NCI-H748 (cell line): ENCODE results near the gene TMEM135.
"Not testable (repeated sequence)": the region's sequence is repeated elsewhere in the genome, so short reads cannot be mapped to it uniquely, and the experiment has no call there.

Source experiments
- DNase-seq: peaks from one replicate; lab custom pipeline; 2025; ENCODE audit not compliant: unreplicated experiment; lab: John Stamatoyannopoulos, UW

The TMEM135 gene

DNA sequence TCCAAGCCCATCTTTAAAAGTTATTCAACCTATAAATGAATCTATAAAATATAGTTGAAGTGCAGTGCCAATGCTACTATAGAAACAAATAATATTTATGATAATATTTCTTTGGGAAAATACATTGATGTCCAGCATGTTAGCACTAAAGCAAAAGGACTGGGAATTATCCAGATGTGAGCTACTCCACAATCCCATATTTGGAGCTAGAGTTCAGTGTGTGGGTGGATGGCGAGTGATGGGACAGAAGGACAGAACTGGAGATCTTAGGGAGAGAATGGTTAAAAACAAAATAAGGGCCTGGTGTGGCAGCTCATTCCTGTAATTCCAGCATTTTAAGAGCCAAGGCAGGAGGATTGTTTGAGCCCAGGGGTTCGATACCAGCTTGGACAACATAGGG, 216.8 kb downstream of the TMEM135 start:
- no peak for DNase-seq

DNA sequence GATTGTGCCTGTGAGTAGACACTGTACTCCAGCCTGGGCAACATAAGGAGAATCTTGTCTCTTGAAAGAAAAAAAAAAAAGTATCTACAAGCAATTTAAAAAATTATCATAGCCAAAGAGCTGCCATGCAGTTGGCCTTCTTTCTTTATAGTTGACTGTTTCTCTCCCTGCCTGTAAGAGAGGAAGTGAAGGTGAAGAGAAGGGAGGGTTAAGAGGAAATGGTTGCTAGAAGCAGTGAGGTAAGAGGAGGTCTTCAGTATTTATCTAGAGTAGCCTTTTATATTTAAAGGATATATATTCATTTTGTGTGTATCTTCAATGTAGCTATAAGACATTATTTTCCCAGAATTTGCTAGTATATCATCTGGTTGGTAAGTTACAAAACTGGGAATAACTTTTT, 217.9 kb downstream of the TMEM135 start:
- no peak for DNase-seq

DNA sequence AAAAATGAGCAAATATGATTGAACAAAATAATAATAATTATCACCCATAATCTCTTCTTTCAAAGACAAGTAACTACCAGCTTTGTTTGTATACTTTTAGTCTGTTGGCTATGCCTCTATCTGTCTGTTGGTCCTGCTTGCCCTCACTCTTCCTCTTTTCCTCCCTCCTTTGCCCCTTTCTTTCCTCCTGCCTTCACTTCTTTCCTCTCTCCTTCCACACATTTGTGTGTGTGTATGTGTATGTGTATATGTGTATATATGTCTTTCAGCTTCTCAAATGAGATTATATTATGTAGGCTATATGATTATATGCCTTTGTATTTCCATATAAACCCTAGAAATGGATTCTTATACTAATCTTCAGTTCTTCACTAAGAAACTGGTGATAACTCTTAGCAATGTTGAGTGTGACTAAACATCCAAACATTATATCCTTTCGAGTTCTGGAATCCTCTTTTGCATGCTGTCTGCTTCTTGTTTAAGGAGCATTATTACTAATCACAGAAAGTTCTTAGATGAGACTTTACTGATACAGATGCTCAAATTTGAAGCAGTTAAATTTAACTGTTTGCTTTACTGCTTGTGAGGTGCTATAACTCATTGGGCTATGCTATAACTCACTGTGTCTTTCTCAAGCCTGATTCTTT, 219.1 kb downstream of the TMEM135 start:
- no peak for DNase-seq

- no peak for DNase-seq
Observed at GRCh38 chr11:87258171-87258833, 220.6 kb downstream of the TMEM135 start.

DNA sequence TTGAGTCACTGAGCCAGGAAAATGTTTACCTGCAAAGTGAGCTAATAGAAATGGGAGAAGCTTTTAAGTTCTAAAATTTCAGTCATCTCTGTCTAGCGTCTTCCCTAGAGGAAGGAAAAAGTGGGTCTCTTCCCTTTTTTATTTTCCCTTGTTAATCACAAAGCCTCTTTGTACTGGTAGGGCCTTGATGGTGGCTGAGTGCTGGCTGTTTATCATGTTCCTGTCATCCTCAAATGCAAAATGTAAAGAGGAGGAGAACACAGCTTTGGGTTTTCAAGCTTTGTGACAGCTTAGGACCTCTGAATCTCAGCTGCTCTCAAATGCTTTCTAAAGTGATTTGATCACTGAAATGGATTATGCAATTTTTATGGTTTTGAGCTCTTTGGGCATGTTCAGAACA, 222.0 kb downstream of the TMEM135 start:
- DNase-seq: no peak

DNA sequence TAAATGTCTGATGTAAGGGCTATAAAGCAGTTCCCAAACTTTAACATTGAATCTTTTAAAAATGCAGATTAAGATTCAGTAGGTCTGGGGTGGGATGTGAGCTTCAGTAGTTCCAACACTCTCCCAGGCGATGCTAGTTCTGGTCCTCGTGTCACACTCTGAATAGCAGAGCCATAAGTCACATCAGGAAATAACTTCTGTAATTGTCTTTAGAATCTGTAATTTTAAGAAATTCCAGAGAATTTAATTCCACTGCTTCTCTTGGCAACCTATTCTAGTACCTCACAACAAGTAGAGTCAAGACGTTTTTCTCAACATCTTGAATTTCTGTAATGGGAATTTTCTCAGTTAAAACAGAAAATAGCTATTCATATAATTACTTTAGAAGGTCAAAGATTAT, 223.1 kb downstream of the TMEM135 start:
- no peak for DNase-seq

- no peak for DNase-seq
Observed at GRCh38 chr11:87263264-87263838, 225.6 kb downstream of the TMEM135 start.

DNA sequence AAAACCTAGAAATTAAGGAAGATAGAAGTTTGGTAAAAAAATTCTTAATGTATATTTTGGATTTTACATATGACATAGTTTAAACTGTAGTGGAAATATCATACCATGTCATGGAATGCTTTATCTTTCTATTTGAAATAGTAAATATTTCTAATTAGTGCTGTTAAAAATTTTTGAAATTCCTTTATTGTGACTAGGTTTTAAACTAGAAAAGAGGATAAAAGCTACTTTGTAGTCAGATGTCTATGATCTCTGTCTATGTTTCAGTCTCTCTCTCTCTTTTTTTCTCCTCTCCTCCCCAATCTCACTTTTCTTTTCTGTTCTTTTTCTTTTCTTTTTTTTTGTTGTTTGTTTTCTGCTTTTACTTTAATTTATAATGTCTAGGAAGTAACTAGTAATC, 226.2 kb downstream of the TMEM135 start:
- no peak for DNase-seq

GRCh38 chr11:87265132-87265531, 227.4 kb downstream of the TMEM135 start:
- DNase-seq: no peak

DNA sequence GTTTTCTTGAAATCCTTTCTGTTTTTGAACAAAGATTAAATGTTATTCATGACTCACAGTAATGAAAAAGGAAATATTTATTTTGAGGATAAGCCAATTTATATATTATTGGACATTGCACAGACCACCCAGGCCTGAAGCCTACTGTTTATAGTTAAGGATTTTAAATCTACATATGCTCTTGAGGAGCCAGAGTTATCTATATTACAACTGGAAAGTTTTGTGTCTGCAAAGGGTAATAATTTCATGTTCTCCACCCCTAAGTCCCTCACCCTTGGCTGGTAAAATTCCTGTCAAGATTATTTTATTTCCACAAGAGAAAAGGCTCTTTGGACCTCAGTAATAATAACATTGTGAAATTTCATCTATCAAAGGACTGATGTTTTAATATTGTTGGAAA, 228.2 kb downstream of the TMEM135 start:
- no peak for DNase-seq

DNA sequence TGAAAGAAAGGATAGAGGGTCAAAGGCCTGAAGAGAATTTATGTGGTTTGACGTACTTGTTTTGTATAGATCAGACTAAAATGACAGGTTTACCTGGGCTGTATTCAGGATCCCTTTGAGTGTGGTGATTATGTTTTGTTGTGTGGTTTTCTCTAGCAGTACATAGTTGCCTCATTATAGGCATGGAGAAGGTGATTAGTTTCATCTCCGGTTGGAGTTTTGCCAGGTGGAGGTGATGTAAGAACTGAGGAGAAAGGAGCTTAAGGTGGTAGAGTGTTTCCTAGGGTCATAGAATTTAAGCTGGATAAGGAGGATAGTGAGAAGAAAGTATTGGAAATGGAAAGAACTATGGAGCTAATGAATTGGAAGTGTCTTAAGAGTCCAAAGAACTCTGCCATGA, 229.0 kb downstream of the TMEM135 start:
- peak; percentile 11 for DNase-seq

- DNase-seq: not testable (repeated sequence)
Observed at GRCh38 chr11:87271951-87272350, 234.2 kb downstream of the TMEM135 start.

DNA sequence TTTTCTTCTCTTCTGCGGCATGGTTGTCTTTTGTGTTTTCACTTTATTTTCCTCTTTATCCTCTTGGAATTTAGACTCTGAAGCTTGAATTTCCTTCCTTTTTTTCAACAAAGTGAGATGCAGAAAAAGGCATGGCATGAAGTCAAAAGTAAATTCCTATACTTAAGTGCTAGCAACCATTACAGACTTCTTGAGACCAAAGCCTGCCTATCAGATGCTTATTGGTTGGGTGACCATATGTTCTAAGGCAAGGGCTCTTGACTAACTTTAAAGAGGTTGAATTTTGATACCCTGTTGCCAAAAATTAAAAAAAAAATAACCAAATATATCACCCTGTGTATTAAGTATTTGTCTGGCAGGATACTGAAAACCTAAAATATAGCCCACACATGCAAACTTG, 237.4 kb downstream of the TMEM135 start:
- no peak for DNase-seq

GRCh38 chr11:87280143-87280542, 242.4 kb downstream of the TMEM135 start:
- no peak for DNase-seq

GRCh38 chr11:87281496-87281895, 243.8 kb downstream of the TMEM135 start:
- no peak for DNase-seq

DNA sequence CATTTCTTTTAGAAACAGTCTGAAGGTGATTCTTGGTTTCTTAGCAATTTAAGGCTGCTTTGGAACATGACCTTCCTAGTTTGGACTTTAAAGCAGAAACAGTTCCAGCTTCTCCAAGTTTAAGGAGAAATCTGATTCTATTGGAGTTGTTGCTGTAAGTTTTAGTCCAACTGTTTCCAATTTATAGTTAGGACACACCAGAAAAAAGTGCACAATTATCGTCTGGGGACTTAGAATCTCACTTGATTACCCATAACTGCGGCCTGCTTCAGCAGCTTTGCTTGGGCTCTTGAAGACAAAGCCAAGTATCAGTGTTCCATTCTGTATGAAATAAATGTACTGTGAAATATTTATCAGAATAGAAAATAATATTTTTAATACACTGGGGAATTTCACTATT, 246.6 kb downstream of the TMEM135 start:
- no peak for DNase-seq

DNA sequence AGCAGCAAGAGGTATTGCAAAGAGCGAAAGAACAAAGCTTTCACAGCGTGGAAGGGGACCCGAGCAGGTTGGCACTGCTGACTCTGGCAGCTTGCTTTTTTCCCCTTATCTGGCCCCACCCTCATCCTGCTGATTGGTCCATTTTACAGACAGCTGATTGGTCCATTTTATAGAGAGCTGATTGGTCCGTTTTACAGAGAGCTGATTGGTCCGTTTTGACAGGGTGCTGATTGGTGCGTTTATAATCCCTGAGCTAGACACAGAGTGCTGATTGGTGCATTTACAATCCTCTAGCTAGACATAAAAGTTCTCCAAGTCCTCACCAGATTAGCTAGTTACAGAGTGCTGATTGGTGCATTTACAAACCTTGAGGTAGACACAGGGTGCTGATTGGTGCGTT, 247.9 kb downstream of the TMEM135 start:
- DNase-seq: not testable (repeated sequence)

GRCh38 chr11:87286338-87286737, 248.6 kb downstream of the TMEM135 start:
- no peak for DNase-seq

DNA sequence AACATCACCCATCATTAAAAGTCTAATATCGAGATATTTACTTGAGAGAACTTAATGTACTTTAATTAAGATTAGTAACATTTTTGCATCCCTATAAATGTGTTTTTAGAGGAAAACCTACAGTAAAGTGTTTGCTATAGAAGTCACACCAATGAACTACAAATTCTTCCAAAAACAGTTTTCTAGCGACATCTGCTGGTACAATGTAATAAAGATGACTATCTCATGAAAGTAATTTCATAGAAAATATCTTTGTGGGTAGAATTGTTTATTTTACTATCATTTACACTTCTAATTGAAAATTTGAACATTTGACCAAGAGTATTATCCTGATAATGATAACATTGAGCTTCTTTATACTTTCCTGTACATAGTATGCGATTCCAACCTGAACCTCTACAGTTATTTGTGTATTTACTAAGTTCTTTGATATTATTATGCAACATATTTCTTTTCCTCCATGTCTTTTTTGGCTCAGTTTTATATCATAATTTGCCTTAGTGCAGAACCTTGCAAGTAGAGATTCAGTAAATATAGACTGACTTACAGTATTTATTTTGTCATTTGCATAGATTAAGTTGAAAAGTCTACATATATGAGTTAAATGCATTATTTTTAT, 252.7 kb downstream of the TMEM135 start:
- DNase-seq: peak; percentile 42

- no peak for DNase-seq
Observed at GRCh38 chr11:87292598-87292997, 254.9 kb downstream of the TMEM135 start.

DNA sequence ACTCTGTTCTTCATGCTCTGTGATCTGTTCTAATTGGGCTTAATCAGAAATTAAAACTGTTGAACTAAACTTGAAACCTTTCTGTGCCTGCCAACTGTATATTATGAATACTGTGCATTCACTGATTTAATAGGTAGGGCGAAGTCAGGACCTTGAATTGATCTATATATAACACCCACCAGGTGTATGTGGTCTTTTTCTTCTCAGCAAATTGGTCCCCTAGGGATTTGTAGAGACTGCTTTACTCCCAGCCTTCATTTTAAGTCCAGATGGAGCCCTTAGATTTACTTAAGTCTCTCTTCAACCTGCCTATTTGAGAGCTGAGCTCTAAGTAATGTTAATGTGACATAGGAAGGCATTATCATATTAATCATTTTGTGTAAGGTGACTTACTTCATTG, 257.5 kb downstream of the TMEM135 start:
- DNase-seq: no peak

- DNase-seq: no peak
Observed at GRCh38 chr11:87296627-87297026, 258.9 kb downstream of the TMEM135 start.
